ENCODE results near the gene BORCS5.

DNA sequence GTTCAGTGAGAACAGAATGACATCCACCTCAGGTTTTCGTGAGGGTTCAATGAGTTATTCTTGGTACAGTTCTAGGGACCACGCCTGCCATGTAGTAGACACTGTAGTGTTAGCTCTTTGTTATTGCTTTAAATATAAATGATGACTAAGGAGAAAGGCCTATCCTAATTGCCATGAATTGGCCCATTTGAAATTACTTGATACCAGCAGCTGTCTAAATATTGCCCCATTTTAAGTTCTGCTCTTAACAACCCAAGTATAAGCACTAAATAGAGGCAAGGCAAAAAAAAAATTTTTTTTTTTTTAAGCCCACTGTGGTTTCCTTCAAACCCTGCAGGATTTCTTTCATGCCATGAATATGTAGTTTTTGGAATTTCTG, 84.5 kb downstream of the BORCS5 start:
- TF ChIP-seq POLR2A (IDR thresholded peaks at IDR 0.05; ENCODE audit: low read depth, low read length) (no peak), POLR2AphosphoS5 (IDR thresholded peaks at IDR 0.05; ENCODE audit: low read depth, low read length) (no peak), SPI1 (IDR thresholded peaks at IDR 0.05; ENCODE audit: low read depth, low read length) (no peak), POU2F2 (IDR thresholded peaks at IDR 0.05; ENCODE audit: low read depth, low read length) (no peak)
